ENCODE results near the gene CABP7.

The CABP7 gene

GRCh38 chr22:29717789-29718188 lies 2.0 kb upstream of the CABP7 start:
- DNase-seq (ENCODE audit: low read depth, low spot score) = no peak
- TF ChIP-seq YY1 (IDR thresholded peaks at IDR 0.05; ENCODE audit: insufficient read depth, insufficient read length) = no peak
- TF ChIP-seq SUZ12 (IDR thresholded peaks at IDR 0.05; ENCODE audit: extremely low read depth, insufficient read depth, insufficient read length) = no peak
- TF ChIP-seq ZNF274 (IDR thresholded peaks at IDR 0.05; ENCODE audit: low read depth, low read length) = no peak
- no peak overlapping the region for H3K9ac ChIP-seq (ENCODE audit: insufficient read length, low read depth)
- H3K36me3 ChIP-seq (ENCODE audit: insufficient read depth, insufficient read length, low read length) = no peaks in the 10 kb centered on the region
- H3K4me3 ChIP-seq (ENCODE audit: insufficient read length, low read depth) = no peak overlapping the region
- H3K27me3 ChIP-seq (ENCODE audit: insufficient read depth, insufficient read length) = peaks cover 53% of the 10 kb centered on the region
- H3K4me1 ChIP-seq (ENCODE audit: insufficient read depth, insufficient read length) = no peaks in the 10 kb centered on the region
- no peaks in the 10 kb centered on the region for H3K9me3 ChIP-seq (ENCODE audit: insufficient read depth, low read length)

DNA sequence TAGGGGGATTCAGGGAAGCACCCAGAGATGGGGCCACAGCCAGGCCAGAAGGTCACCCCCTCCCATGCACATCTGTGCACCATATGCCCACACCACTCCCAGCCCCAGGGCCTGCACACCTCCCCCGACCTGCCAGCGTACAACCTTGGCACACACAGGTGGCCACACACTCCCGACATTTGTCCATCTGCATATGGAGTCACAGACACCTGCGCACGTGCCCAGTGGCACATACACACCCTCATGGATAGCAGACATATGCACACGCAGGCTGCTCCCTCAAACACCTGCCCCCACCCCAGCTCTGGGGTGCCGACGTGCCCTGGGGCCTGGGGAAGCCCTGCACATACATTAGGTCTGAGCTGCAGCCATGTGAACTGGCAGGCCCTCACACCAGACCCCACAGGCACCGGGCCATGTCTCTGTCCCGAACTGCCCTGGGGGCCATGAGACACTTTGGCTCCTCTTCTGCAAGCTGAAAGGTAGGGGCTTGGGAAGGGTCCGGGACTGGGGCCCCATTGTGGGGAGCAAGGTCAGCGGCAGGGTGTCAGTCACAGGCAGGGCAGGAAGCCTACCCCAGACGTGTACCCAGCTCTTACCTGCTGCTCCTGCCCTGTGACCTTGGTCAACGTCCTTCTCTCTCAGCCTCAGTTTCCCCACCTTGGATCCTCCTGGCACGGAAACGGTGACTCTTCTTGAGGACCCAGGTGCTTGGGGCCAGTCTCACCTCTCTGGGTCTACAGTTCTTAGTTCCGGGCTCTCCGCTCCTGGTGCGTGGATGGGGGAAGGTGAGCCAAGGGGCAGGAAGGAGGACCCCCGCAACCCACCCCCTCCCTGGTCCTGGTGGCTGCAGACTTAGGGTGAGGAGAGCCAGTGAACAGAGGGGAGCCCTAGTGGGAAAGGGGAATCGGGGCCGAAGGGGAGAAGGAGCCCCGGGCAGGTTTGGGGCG lies 579 bp upstream of the CABP7 start:
- Histone ChIP-seq H3K4me1 (ENCODE audit: insufficient read depth, insufficient read length) (no peaks in the 10 kb centered on the region), H3K9me3 (ENCODE audit: insufficient read depth, low read length) (no peaks in the 10 kb centered on the region), H3K27me3 (ENCODE audit: insufficient read depth, insufficient read length) (peaks cover 63% of the 10 kb centered on the region), H3K36me3 (ENCODE audit: insufficient read depth, insufficient read length, low read length) (no peaks in the 10 kb centered on the region), H3K9ac (ENCODE audit: insufficient read length, low read depth) (no peak overlapping the region), H3K4me3 (ENCODE audit: insufficient read length, low read depth) (no peak overlapping the region)
- DNase-seq (ENCODE audit: low read depth, low spot score) = no peak
- TF ChIP-seq ZNF274 (IDR thresholded peaks at IDR 0.05; ENCODE audit: low read depth, low read length) (no peak), SUZ12 (IDR thresholded peaks at IDR 0.05; ENCODE audit: extremely low read depth, insufficient read depth, insufficient read length) (peak; percentile 44)

DNA sequence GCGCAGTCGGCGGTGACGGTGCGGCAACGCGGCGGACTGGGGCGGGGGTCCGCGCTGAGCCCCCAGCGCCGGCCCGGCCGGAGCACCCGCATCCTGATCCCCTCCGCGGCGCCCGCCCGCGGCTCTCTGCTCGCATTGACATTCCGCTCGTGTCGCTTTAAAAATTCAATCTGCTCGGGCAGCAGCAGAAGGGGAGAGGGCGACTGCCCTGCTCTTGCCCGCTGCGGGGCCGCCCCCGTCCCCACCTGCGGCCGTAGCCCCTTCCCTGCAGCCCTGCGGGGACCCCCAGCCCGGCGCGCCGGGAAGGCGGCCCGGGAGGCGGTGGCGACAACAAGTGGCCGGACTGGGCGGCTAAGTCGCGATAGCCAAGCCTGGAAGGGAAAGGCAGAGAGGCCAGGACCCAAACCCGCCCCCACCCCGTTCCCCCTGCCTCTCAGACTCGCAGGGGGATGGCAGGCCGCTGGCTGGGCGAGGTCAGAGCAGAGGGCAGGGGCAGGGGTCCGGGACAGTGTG lies 1.1 kb downstream of the CABP7 start:
- Histone ChIP-seq H3K4me1 (ENCODE audit: insufficient read depth, insufficient read length) (peaks cover 10% of the 10 kb centered on the region), H3K9me3 (ENCODE audit: insufficient read depth, low read length) (no peaks in the 10 kb centered on the region), H3K4me3 (ENCODE audit: insufficient read length, low read depth) (peak overlapping the region; percentile 34), H3K27me3 (ENCODE audit: insufficient read depth, insufficient read length) (peaks cover 80% of the 10 kb centered on the region), H3K36me3 (ENCODE audit: insufficient read depth, insufficient read length, low read length) (no peaks in the 10 kb centered on the region), H3K9ac (ENCODE audit: insufficient read length, low read depth) (no peak overlapping the region)
- TF ChIP-seq SUZ12 (IDR thresholded peaks at IDR 0.05; ENCODE audit: extremely low read depth, insufficient read depth, insufficient read length) = no peak
- no peak for TF ChIP-seq YY1 (IDR thresholded peaks at IDR 0.05; ENCODE audit: insufficient read depth, insufficient read length)
- TF ChIP-seq ZNF274 (IDR thresholded peaks at IDR 0.05; ENCODE audit: low read depth, low read length) = no peak
- DNase-seq (ENCODE audit: low read depth, low spot score) = no peak

GRCh38 chr22:29722151-29722550 lies 2.3 kb downstream of the CABP7 start:
- H3K9ac ChIP-seq (ENCODE audit: insufficient read length, low read depth) = no peak overlapping the region
- H3K27me3 ChIP-seq (ENCODE audit: insufficient read depth, insufficient read length) = peaks cover 82% of the 10 kb centered on the region
- H3K4me3 ChIP-seq (ENCODE audit: insufficient read length, low read depth) = no peak overlapping the region
- TF ChIP-seq ZNF274 (IDR thresholded peaks at IDR 0.05; ENCODE audit: low read depth, low read length) = no peak
- no peak for DNase-seq (ENCODE audit: low read depth, low spot score)
- H3K4me1 ChIP-seq (ENCODE audit: insufficient read depth, insufficient read length) = peaks cover 17% of the 10 kb centered on the region
- no peaks in the 10 kb centered on the region for H3K36me3 ChIP-seq (ENCODE audit: insufficient read depth, insufficient read length, low read length)
- H3K9me3 ChIP-seq (ENCODE audit: insufficient read depth, low read length) = no peaks in the 10 kb centered on the region

DNA sequence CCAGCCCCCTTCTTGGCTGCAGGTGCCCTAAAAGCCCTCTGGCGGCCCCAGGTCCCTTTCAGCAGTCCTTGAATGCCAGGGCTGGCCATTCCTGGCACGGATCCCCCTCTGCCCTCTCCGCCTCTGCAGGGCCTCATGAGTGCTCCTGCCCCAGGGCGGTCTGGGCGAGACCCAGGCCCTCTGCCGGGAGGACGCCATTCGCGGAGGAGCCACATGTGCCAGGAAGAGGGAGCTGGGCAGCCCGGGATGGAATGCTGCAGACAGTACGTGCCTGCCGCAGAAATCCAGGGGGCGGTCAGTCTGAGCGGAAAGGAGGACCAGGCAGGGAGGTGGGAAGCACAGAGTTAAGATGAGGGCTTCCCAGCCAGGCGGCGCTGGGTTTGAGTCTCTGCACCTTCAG lies 2.8 kb downstream of the CABP7 start:
- H3K4me1 ChIP-seq (ENCODE audit: insufficient read depth, insufficient read length) = peaks cover 17% of the 10 kb centered on the region
- no peak overlapping the region for H3K4me3 ChIP-seq (ENCODE audit: insufficient read length, low read depth)
- H3K9ac ChIP-seq (ENCODE audit: insufficient read length, low read depth) = no peak overlapping the region
- H3K36me3 ChIP-seq (ENCODE audit: insufficient read depth, insufficient read length, low read length) = no peaks in the 10 kb centered on the region
- H3K27me3 ChIP-seq (ENCODE audit: insufficient read depth, insufficient read length) = peaks cover 79% of the 10 kb centered on the region
- TF ChIP-seq YY1 (IDR thresholded peaks at IDR 0.05; ENCODE audit: insufficient read depth, insufficient read length) (no peak), ZNF274 (IDR thresholded peaks at IDR 0.05; ENCODE audit: low read depth, low read length) (no peak), SUZ12 (IDR thresholded peaks at IDR 0.05; ENCODE audit: extremely low read depth, insufficient read depth, insufficient read length) (no peak)
- H3K9me3 ChIP-seq (ENCODE audit: insufficient read depth, low read length) = no peaks in the 10 kb centered on the region
- no peak for DNase-seq (ENCODE audit: low read depth, low spot score)

DNA sequence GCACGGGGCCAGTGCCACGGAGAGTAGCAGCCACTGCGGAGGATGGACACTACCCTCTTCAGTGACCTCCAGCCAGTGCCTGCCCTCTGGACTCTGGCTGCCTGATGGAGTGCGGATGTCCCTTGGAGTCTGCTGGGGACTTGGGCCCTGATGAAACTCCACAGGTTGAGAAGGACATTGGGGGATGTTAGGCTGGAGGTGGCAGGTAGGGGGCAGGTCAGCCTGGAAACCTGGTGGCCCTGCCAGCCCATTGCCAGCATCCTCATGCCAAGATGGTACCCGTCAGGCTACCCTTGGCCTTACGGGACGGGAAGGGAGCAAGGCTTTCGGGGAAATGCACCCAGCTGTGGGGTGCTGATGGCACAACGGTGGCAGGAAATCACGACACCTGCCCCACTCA lies 4.0 kb downstream of the CABP7 start:
- no peak overlapping the region for H3K4me3 ChIP-seq (ENCODE audit: insufficient read length, low read depth)
- no peaks in the 10 kb centered on the region for H3K36me3 ChIP-seq (ENCODE audit: insufficient read depth, insufficient read length, low read length)
- no peak for DNase-seq (ENCODE audit: low read depth, low spot score)
- TF ChIP-seq YY1 (IDR thresholded peaks at IDR 0.05; ENCODE audit: insufficient read depth, insufficient read length) (no peak), ZNF274 (IDR thresholded peaks at IDR 0.05; ENCODE audit: low read depth, low read length) (no peak), SUZ12 (IDR thresholded peaks at IDR 0.05; ENCODE audit: extremely low read depth, insufficient read depth, insufficient read length) (no peak)
- H3K9ac ChIP-seq (ENCODE audit: insufficient read length, low read depth) = no peak overlapping the region
- peaks cover 17% of the 10 kb centered on the region for H3K4me1 ChIP-seq (ENCODE audit: insufficient read depth, insufficient read length)
- H3K9me3 ChIP-seq (ENCODE audit: insufficient read depth, low read length) = no peaks in the 10 kb centered on the region
- H3K27me3 ChIP-seq (ENCODE audit: insufficient read depth, insufficient read length) = peaks cover 68% of the 10 kb centered on the region

- Histone ChIP-seq H3K27me3 (ENCODE audit: insufficient read depth, insufficient read length) (peaks cover 59% of the 10 kb centered on the region), H3K4me3 (ENCODE audit: insufficient read length, low read depth) (no peak overlapping the region), H3K9me3 (ENCODE audit: insufficient read depth, low read length) (no peaks in the 10 kb centered on the region), H3K4me1 (ENCODE audit: insufficient read depth, insufficient read length) (peaks cover 17% of the 10 kb centered on the region), H3K9ac (ENCODE audit: insufficient read length, low read depth) (no peak overlapping the region), H3K36me3 (ENCODE audit: insufficient read depth, insufficient read length, low read length) (no peaks in the 10 kb centered on the region)
- no peak for DNase-seq (ENCODE audit: low read depth, low spot score)
- no peak for TF ChIP-seq ZNF274 (IDR thresholded peaks at IDR 0.05; ENCODE audit: low read depth, low read length)
- TF ChIP-seq SUZ12 (IDR thresholded peaks at IDR 0.05; ENCODE audit: extremely low read depth, insufficient read depth, insufficient read length) = no peak
- no peak for TF ChIP-seq YY1 (IDR thresholded peaks at IDR 0.05; ENCODE audit: insufficient read depth, insufficient read length)
Observed at GRCh38 chr22:29724843-29725242, 5.0 kb downstream of the CABP7 start.

Data from NT2/D1 (cell line).